IMR-90 (cell line): ENCODE data around the gene NCAM1. TPM values are rescaled to one million over a fixed set of nuclear protein-coding genes. Genes with fewer than 3 reads are reported as not detected.

Source experiments
- ATAC-seq: fragments of 200-7000 bp; cut with Tn5 transposase; 2 replicates; pipeline ENCODE4 v1.9.1; 2020; ENCODE audit warnings: low read depth, mild to moderate bottlenecking, moderate library complexity
- BruUV-seq: library from RNA; stranded (reverse); fragments of 400-500 nt; replicated peaks from 2 replicates; lab custom pipeline; 2021; lab: Mats Ljungman, UMichigan
- CTCF ChIA-PET: fragments of 300-600 bp; formaldehyde crosslinking; extraction: SDS; loops from one replicate; lab custom pipeline; 2021; ENCODE audit warnings: antibody characterized with exemption; lab: Yijun Ruan, JAX
- POLR2A ChIA-PET: fragments of 300-600 bp; sonication (Branson Sonifier 250); formaldehyde crosslinking; loops from one replicate; lab custom pipeline; 2022; ENCODE audit warnings: antibody characterized with exemption; ENCODE audit not compliant: unreplicated experiment; lab: Charles Lee
- DNase-seq: peaks from one replicate; pipeline ENCODE4 v3.0.0; 2013
- H2AFZ ChIP-seq: replicated peaks from 2 replicates; pipeline ENCODE3; 2013; ENCODE audit warnings: low read length, mild to moderate bottlenecking; ENCODE audit not compliant: poor library complexity
- H2AK5ac ChIP-seq: 2 replicates; pipeline ENCODE4 v1.6.1; 2013; ENCODE audit warnings: low read depth, low read length, inconsistent platforms
- H2AK9ac ChIP-seq: replicated peaks from 2 replicates; pipeline ENCODE3; 2013; ENCODE audit warnings: mild to moderate bottlenecking, low read depth, low read length, moderate library complexity; ENCODE audit not compliant: poor library complexity
- H2BK120ac ChIP-seq: 2 replicates; pipeline ENCODE4 v1.6.1; 2013; ENCODE audit warnings: low read depth, low read length, inconsistent platforms
- H2BK15ac ChIP-seq: 3 replicates; pipeline ENCODE4 v1.6.1; 2013; ENCODE audit warnings: low read depth, low read length, inconsistent platforms
- H2BK20ac ChIP-seq: 2 replicates; pipeline ENCODE4 v1.6.1; 2013; ENCODE audit warnings: low read depth, mild to moderate bottlenecking, inconsistent platforms, low read length, moderate library complexity
- H2BK5ac ChIP-seq: 2 replicates; pipeline ENCODE4 v1.6.1; 2013; ENCODE audit warnings: mild to moderate bottlenecking, low read depth, low read length, inconsistent platforms; ENCODE audit not compliant: poor library complexity, severe bottlenecking
- H3K14ac ChIP-seq: replicated peaks from 2 replicates; pipeline ENCODE4 v1.6.1; 2013; ENCODE audit warnings: low read depth, low read length, inconsistent platforms
- H3K18ac ChIP-seq: 2 replicates; pipeline ENCODE4 v1.6.1; 2013; ENCODE audit warnings: low read depth, low read length, control low read depth
- H3K23ac ChIP-seq: 2 replicates; pipeline ENCODE4 v1.6.1; 2013; ENCODE audit warnings: low read depth, low read length, inconsistent platforms
- H3K27ac ChIP-seq: 2 replicates; pipeline ENCODE4 v1.5.1; 2013; ENCODE audit warnings: mild to moderate bottlenecking, control low read depth, low read length; ENCODE audit not compliant: insufficient read depth
- H3K27me3 ChIP-seq: 2 replicates; pipeline ENCODE4 v1.6.1; 2013; ENCODE audit warnings: low read length; ENCODE audit not compliant: control insufficient read depth, insufficient read depth
- H3K36me3 ChIP-seq: 2 replicates; pipeline ENCODE4 v1.6.1; 2013; ENCODE audit warnings: low read length, mixed read lengths; ENCODE audit not compliant: control insufficient read depth, insufficient read depth
- H3K4ac ChIP-seq: 2 replicates; pipeline ENCODE4 v1.6.1; 2013; ENCODE audit warnings: low read depth, low read length, inconsistent platforms
- H3K4me1 ChIP-seq: 2 replicates; pipeline ENCODE4 v1.6.1; 2013; ENCODE audit warnings: low read length, mixed read lengths; ENCODE audit not compliant: control insufficient read depth, insufficient read depth
- H3K4me2 ChIP-seq: 2 replicates; pipeline ENCODE4 v1.6.1; 2013; ENCODE audit warnings: low read depth, mild to moderate bottlenecking, control low read depth, low read length, moderate library complexity
- H3K4me3 ChIP-seq: 2 replicates; pipeline ENCODE4 v1.5.1; 2013; ENCODE audit warnings: low read depth, mild to moderate bottlenecking, control low read depth, low read length, moderate library complexity; ENCODE audit not compliant: insufficient read depth
- H3K56ac ChIP-seq: 2 replicates; pipeline ENCODE4 v1.6.1; 2013; ENCODE audit warnings: low read length, inconsistent platforms; ENCODE audit not compliant: insufficient read depth; ENCODE audit errors: extremely low read depth
- H3K79me1 ChIP-seq, 2 experiments: 2 replicates each; pipeline ENCODE4 v1.6.1; 2013; ENCODE audit warnings: low read length in 2 of 2, inconsistent platforms in 1 of 2, low read depth in 1 of 2
- H3K9ac ChIP-seq: 2 replicates; pipeline ENCODE4 v1.6.1; 2013; ENCODE audit warnings: low read depth, low read length, control low read depth
- H3K9me1 ChIP-seq: 2 replicates; pipeline ENCODE4 v1.6.1; 2013; ENCODE audit warnings: low read length, inconsistent platforms; ENCODE audit not compliant: insufficient read depth
- H3K9me3 ChIP-seq: 2 replicates; pipeline ENCODE4 v1.6.1; 2013; ENCODE audit warnings: low read length; ENCODE audit not compliant: control insufficient read depth, insufficient read depth
- H4K20me1 ChIP-seq: 2 replicates; pipeline ENCODE4 v1.6.1; 2013; ENCODE audit warnings: low read length, inconsistent platforms; ENCODE audit not compliant: insufficient read depth
- H4K5ac ChIP-seq: 2 replicates; pipeline ENCODE4 v1.6.1; 2013; ENCODE audit warnings: mild to moderate bottlenecking, low read depth, low read length, control low read depth
- H4K8ac ChIP-seq, 2 experiments: 2 replicates each; pipeline ENCODE4 v1.6.1; 2013; ENCODE audit warnings: low read depth in 2 of 2, low read length in 2 of 2, control low read depth in 1 of 2, inconsistent platforms in 1 of 2
- H4K91ac ChIP-seq: 2 replicates; pipeline ENCODE4 v1.6.1; 2013; ENCODE audit warnings: low read depth, low read length, inconsistent platforms; ENCODE audit not compliant: insufficient read depth
- ELK1 ChIP-seq: fragments of 150-350 bp; IDR thresholded peaks from 2 replicates; pipeline ENCODE4 v1.6.1; 2016; ENCODE audit warnings: low read depth, mild to moderate bottlenecking, low read length, moderate library complexity, borderline replicate concordance
- RAD21 ChIP-seq: IDR thresholded peaks from 2 replicates; pipeline ENCODE4 v1.6.1; 2012; ENCODE audit warnings: low read length, improper control_type of control experiment
- RCOR1 ChIP-seq: IDR thresholded peaks from 2 replicates; pipeline ENCODE4 v1.6.1; 2012; ENCODE audit warnings: mild to moderate bottlenecking, low read length, improper control_type of control experiment; ENCODE audit not compliant: insufficient replicate concordance
- SMC3 ChIP-seq: fragments of 150-350 bp; IDR thresholded peaks from 2 replicates; pipeline ENCODE4 v1.6.1; 2016; ENCODE audit warnings: low read depth, mild to moderate bottlenecking, antibody characterized with exemption, low read length, moderate library complexity
- WGBS, 2 experiments: methylation state at CpG; one replicate each; pipeline versions ENCODE4 v1.1.5 to v1.1.7; 2013; ENCODE audit warnings: missing lambda C conversion rate in 2 of 2; ENCODE audit not compliant: insufficient read length in 1 of 2; ENCODE audit errors: extremely low coverage in 2 of 2; 5-methylcytosine and 5-hydroxymethylcytosine counted together
- dilution Hi-C: fragments of 300-500 bp; cut with HindIII; formaldehyde crosslinking; loops from one replicate; pipeline ENCODE4 v1.14.3; 2018; ENCODE audit warnings: low sequenced_read_pairs; ENCODE audit not compliant: unreplicated experiment
- in situ Hi-C: fragments of 300-500 bp; cut with MboI; formaldehyde crosslinking; loops from 3 replicates; pipeline ENCODE4 v1.14.3; 2019; ENCODE audit warnings: low sequenced_read_pairs, inconsistent platforms, mixed read lengths
- intact Hi-C: fragments of 100-400 bp; cut with micrococcal nuclease; formaldehyde crosslinking; loops from 2 replicates; pipeline ENCODE4 v1.10.0; 2022
- polyA plus RNA-seq, 3 experiments: library from polyadenylated mRNA; depleted of rRNA; stranded (reverse); fragments of >200 nt; gene quantifications; 2 replicates each; pipeline ENCODE4 v1.2.3, GENCODE V29; 2012; ENCODE audit warnings: low replicate concordance in 1 of 3
- total RNA-seq: library from RNA; depleted of rRNA; stranded (reverse); fragments of >200 nt; gene quantifications from 2 replicates; pipeline ENCODE4 v1.2.3, GENCODE V29; 2012

The NCAM1 gene
- total and polyA plus RNA-seq, 2 of the 4 experiments (the other 2 are of a cell fraction) = 0.09 to 0.18 TPM

DNA sequence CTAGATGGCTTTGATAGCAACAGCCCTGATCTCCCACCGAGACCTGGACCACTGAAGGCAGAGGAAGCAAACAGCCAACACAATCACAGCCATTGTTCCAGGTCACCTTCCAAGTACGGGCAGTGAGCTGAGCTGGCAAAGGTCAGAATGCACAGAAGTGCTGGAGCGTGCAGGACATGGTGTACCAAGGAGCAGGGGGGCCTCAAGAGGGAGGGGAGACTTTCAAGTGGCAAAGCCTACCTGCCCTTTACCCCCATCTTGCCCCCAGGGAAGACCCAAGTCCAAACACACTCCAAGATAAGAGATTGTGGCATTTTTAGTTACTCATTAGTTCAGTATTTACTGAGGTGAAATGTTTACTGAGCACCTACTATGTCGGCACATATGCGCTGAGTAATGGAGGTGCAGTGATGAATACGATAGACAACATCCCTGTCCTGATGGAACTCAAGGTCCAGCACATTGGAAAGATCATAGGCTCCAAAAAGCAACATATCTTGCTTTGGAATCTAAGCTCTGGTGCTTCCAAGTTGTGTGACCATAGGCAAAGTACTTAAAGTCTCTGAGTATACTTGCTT lies 327.2 kb downstream of the NCAM1 start:
- Histone ChIP-seq H3K4me1 (peaks cover 6% of the 10 kb centered on the region; the same call in 1 of the 2 replicates), H3K14ac (no peak overlapping the region), H3K4ac (no peak overlapping the region), H3K18ac (no peak overlapping the region; the same call in 1 of the 2 replicates), H3K4me2 (peak overlapping the region; percentile 39; the same call in 1 of the 2 replicates), H3K9me1 (no peaks in the 10 kb centered on the region), H4K8ac (no peak overlapping the region), H2AK9ac (no peak overlapping the region), H2BK15ac (no peak overlapping the region), H3K23ac (no peak overlapping the region), H3K27me3 (peaks cover 11% of the 10 kb centered on the region; the same call in 1 of the 2 replicates), H3K9ac (no peak overlapping the region), H4K5ac (no peak overlapping the region; the same call in 1 of the 2 replicates), H4K20me1 (no peaks in the 10 kb centered on the region), H3K27ac (peak overlapping the region; percentile 47; the same call in 1 of the 2 replicates), H2AK5ac (no peak overlapping the region), H4K91ac (no peak overlapping the region), H2BK20ac (no peak overlapping the region), H2BK5ac (no peak overlapping the region), H3K4me3 (no peak overlapping the region), H2BK120ac (no peak overlapping the region), H2AFZ (no peak overlapping the region), H3K36me3 (no peaks in the 10 kb centered on the region), H3K79me1 (no peaks in the 10 kb centered on the region), H3K56ac (no peak overlapping the region), H3K9me3 (no peaks in the 10 kb centered on the region)
- in situ Hi-C loops (loop anchor here (10.0 to 25.0 kb wide), 3 partner anchors 1004 to 1176 kb away; partner anchors contain the start of gene PTS), dilution Hi-C loops (no loop called here), intact Hi-C loops (loop anchor here (10.0 kb wide), 1 partner anchor 1174 kb away; no protein-coding TSS in a partner anchor)
- DNase-seq = no peak
- ChIA-PET CTCF (interaction anchor here (1.7 kb wide), 1 partner anchor 494 kb away, joined by 5 read pairs; no protein-coding TSS in a partner anchor), POLR2A (no interaction called here)
- WGBS, 2 experiments = 80% methylated on average over 1 of the region's 6 CpGs; no CpG with 5 or more reads in 1 of the 2 experiments
- no TSS peak for BruUV-seq
- no peak for TF ChIP-seq RAD21
- TF ChIP-seq ELK1 = no peak
- TF ChIP-seq RCOR1 = no peak
- TF ChIP-seq SMC3 = no peak
- no peak for ATAC-seq
